Measurements from ENCODE around the gene ADI1.
"Not testable (repeated sequence)": the region's sequence is repeated elsewhere in the genome, so short reads cannot be mapped to it uniquely, and the experiment has no call there.

ADI1 gene

DNA sequence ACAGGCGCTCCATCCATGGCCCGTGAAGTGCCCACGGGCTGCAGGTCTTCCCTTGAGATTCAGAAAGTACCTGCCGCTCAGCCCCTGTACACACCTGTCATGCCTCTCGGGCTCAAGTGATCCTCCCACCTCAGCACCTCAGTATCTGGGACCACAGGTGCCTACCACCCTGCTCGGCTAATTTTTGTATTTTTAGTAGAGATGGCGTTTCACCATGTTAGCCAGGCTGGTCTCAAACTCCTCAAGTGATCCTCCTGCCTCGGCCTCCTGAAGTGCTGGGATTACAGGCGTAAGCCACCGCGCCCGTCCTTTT is 26.9 kb downstream of the ADI1 start:
- DNase-seq, result not testable (repeated sequence)

DNA sequence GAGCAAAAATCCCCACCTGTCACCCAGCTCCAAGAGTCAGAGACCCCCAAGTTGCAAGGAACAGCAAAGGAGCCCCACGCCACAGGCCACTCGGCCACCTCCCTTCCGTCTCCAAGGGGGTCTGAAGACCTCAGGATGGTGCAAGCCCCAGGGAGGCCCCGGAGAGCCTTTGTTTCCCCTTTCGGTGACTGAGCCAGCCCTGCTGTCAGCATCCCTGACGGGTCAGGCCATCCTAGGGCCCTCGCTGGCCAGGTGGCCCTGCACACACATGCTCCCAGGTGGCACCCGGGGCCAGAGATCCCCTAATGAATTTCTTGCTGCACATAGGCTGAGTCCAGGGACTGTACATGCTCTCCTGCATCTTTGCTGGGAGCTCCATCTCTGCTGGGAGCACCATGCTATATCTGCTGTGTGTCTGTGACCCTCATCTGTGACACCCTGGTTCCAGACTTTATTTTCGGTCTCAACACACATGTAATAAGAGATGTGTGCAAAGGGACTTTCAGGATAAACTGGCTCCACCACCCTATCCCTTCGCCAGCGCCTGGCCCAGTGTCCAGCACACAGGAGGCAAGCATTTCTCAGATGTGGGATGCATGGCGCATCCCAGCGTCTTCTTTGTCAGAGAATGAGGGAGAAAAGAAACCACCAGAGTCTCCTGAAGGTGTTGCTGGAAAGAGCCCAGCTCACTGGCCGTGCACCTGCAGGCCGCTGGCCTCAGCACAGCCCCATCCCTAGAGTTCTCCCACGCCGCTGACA is 27.4 kb downstream of the ADI1 start:
- DNase-seq, result peak; percentile 57

DNA sequence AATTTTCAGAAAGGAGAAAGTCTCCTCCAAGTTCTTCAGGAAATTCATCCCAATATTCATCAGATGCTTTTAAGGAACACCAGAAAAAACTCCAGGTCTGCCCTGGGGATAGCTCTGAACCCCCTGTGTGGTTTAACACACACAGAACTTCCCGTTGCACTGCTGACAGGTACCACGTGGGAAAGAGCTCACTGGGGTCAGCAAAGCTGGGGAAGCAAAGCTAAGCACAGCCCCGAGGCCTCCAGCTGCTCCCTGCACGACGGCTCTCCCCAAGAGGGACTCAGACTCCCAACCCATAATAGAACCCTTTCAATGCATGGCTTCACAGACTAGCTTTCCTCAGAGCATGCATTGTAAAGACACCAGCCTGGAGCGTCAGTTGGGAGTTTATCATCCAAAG is 28.0 kb downstream of the ADI1 start:
- DNase-seq, result peak; percentile 10

DNA sequence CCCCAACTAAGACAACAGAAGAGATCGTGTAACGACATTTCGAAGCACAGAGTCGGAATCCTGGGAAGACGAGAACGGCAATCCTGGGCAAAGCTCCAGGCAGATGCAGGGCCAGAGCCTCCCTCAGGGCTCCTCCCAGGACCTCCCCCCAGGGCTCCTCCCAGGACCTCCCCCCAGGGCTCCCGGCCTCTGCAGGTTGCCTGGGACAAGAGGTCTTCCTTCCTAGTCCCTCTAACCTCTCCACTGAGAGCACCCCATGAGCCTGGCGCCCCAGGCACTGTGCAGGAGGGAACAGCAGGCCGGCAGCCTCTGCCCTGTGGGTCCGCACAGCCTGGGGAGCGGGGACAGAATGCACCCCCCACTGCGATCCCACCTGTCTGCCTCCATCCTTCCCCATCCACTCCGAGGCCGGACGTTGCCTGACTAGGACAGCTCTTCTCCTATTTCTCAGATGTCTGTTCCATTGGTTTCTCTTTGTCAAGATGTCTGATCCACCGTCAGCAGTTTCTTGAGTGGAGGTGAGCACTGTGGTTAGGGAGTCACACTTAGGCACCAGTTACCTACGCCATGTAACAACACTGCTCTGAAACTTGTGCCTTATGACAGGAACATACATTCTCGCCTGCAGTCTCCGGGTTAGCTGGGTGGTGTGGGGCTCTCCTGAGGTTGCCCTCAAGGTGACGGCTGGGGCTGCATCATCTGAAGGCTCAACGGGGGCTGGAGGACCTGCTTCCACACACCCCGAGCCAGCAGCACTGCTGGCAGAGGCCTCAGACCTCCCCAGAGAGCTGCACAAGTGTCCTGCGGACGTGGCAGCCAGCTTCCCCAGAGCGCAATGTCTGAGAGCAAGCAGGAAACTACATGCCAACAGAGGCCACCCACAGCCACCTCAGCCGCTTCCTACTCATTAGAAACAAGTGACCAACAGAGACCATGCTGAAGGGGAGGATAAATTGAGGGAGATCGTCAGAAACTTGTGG is 28.9 kb downstream of the ADI1 start:
- DNase-seq, result peak; percentile 43

DNA sequence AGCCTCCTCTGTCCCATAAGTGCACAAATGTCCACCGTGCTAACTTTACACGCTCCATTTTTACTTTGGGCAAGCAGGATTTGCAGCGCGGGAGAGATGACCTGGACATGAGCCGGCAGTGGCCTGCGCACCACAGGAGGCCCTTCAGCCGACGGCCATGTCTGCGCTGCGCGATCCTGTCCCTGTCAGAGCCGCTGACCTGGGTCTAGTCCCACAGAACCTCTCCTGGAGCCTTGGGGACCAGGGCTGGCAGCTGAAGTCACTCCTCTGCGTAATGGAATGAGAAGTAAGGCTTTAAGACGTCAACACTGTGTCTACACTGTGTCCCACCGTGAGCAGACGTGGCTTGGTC is 29.6 kb downstream of the ADI1 start:
- DNase-seq, result no peak

DNA sequence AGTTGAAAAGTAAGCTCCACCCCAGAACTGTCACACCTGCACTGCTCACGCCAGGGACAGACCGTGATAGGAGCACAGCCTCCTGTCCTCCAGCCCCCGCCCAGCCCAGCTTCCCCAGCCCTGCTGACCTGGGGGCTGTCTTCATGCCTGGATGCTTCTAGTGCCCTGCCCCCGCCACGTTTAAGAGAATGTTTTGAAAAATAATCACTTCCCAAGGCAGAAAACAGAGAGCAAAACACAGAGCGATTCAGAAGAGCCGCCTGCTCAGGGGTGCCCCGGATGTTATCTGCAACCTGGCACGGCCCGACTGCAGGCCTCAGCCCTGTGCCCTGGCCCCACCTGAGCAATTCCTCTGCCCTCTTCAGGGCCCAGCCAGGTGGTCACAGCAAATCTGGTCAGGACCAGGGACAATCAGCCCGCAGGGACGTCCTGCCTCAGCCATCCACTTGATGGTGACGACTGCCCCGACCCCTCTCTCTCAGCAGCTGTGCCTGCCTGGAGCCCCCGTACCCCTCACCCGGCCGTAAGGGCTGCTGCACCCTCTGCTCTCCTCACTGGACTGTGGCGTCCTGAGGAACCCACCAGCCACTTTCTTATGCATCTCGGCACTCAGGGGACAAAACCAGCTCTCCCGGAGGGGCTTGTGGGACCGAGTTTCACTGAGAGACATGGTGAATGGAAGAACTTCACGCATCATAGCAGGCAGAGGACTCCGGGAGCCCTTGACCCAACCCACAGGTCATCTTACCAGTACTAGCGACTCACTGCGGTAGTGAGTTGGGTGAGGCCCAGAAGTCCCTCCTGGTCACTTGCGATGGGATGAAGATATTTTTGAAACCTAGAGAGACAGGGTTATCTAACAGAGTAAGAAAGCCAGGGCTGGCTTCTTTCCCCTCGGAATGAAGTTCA is 30.2 kb downstream of the ADI1 start:
- peak; percentile 50 for DNase-seq

DNA sequence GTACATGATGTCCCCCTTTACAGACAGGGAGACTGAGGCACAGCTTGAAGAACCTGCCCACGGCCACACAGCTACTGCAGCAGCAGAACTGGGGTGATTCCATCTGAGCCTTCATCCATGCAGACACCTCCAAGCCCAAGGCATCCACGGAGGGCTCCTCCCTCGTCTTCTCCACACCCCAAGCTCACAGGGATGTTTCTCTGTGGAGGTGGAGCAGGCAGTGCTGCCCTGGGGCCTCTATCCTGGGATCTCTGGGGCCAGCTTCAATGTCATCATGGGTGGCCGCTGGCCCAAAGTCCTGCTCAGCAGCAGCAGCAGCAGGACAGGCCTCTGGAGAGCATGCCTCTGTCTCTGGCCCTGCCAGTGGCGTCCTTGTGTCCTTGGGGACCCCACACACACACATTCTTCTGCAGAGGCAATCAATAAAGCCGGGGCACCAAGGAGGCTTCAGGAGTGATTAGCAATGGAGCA is 31.2 kb downstream of the ADI1 start:
- DNase-seq, result peak; percentile 30

DNA sequence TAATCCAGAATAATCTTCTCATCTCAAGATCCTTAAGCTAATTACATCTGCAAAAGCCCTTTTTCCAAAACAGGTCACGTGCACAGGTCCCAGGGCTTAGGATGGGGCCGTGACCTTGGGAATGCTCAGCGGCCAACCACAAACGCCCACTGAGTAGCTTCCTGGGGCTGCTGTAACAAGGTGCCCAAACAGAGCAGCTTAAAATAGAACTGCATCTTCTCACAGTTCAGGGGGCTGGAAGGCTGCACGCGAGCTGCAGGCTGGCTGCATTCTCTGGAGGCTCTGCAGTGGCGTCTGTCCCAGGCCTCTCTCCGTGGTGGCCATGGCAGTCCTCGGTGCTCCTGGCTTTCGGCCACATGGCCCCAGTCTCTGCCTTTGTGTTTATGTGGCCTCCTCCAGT is 31.9 kb downstream of the ADI1 start:
- DNase-seq, result peak; percentile 27

DNA sequence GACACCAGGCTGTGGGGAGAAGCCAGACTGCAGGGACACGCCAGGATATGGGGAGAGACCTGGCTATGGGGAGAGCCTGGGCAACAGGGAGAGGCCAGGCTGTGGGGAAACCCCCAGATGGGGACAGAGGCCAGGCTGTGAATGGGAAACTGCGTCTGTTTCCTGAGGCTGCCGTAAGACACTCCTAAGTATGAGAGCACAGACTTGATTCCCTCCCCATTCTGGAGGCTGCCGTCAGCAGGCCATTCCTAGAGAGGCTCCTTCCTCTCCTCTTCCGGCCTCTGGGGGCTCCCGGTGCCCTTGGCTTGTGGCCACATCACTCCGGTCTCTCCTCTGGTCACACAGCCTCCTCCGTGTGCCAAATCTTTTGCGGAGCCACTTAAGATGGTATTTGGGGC is 32.3 kb downstream of the ADI1 start:
- DNase-seq, result peak; percentile 43

DNA sequence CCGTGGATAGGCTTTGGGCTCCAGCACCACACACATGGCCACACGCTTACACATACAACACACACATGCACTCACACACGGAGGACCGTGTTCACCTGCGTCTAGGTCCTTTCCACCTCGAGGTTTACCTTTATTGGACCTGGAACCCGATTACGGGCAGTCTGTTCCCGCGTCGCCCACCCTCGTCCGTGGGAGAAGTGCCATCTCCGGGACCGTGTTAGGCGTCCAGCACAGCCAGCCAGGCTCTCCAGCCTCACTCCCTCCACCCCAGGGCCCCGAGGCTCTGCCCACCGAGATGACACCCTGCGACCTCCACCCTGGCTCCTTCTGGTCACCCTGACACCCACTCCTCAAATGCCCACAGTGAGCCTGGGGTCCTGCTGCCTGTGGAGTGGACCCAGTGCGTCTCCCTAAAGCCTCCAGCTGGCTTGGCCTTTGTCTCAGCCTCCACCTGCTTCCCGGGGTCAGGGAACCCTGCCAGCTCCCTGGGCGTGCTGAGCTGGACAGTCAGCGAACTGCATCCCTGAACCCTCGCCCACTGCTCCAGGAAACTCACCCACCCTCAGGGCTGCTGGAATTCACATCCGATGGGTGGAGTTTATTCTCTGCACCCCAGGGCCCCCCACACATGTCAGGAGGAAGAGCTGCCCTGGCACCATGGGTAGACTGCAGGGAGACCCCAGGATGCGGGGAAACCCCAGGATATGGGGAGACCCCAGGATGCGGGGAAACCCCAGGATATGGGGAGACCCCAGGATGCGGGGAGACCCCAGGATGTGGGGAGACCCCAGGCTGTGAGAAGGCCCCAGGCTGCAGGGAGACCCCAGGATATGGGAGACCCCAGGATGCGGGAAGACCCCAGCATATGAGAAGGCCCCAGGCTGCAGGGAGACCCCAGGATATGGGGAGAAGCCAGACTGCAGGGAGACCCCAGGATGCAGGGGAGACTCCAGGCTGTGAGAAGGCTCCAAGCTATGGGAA is 33.0 kb downstream of the ADI1 start:
- DNase-seq, result peak; percentile 56

DNA sequence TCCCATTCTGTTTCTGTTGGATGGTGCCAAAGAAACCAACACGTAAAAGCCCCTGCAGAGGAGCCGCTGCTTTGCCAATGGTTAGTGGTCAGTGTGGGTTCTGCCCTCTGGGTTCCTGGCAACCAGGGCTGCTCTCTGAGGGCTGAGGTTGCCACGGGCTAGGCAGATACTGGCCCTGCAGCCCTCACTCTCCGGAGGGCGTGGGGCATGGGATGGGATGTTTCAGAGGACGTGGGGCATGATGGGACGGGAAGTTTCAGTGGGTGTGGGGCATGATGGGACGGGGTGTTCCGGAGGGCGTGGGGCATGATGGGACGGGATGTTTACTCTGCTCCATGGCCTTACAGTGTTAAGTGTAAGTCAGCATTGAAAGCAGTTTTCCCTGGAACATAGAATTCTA is 34.2 kb downstream of the ADI1 start:
- DNase-seq, result no peak

DNA sequence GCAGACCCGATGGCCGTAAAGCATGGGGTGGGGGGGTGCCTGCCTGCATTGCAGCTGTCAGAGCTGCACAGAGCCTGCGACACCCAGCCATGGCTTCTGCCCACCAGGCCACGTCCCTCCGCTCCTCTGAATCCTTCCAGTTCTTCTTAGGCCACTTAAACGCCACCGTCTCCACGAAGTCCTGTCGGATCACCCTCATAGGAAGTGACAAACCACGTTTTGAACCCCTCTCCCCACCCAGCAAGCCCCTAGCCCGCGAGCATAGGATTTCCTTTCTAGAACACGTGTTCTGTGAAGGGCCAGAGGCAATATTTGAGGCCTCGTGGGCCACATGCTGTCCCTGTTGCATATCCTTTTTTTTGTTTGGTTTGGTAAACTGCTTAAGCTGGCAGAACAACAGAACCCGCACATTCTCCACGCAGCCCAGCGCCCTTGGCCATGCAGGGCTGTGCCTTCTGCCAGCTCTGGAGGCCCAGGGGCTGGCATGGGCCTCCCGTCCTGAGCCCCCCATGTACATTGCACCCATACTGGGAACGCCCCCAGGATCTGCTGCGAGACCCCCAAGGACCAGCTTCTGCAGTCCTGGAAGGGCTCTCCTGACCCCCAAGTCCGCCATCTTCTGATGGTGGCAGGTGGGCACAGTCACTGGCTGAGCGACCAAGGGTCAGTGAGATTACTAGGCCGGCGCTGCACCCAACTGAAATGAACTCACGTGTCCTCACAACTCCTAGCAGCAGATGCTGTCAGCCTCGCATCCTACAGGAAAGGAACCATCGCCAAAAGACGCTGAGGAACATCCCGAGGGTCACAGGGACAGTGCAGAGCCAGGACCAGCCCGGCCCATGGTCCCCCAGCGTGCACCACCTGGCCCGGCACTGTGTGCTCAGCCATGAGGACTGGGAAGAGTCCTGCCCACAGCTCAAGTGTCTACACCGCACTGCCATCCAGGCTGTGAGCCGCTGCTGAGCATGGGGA is 35.1 kb downstream of the ADI1 start:
- DNase-seq, result no peak

DNA sequence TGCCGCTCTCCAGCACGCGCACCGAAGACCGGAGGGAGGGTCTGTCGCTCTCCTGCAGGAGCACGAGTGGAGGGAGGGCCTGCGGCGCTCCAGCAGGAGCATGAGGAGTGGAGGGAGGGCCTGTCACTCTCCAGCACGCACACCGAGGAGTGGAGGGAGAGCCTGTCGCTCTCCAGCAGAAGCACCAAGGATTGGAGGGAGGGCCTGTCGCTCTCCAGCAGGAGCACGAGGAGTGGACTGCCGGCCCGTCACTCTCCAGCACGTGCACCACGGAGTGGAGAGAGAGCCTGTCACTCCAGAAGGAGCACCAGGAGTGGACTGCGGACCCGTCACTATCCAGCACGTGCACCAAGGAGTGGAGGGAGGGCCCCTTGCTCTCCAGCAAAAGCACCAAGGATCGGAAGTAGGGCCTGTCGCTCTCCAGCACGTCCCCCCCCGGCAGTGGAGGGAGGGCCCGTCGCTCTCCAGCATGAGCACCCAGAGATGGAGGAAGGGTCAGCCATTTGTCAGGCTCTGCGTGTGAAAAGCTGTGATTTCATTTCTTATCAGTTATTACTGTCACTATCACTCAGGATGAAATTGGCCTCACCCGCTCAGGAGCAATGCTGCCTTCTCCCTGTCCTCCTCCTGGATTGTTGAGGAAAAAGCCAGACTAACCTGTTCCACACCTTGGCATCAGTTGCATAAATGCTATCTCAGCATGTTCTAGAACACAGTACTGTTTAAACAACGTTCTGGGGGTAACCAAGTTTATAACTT is 35.9 kb downstream of the ADI1 start:
- DNase-seq, result no peak

DNA sequence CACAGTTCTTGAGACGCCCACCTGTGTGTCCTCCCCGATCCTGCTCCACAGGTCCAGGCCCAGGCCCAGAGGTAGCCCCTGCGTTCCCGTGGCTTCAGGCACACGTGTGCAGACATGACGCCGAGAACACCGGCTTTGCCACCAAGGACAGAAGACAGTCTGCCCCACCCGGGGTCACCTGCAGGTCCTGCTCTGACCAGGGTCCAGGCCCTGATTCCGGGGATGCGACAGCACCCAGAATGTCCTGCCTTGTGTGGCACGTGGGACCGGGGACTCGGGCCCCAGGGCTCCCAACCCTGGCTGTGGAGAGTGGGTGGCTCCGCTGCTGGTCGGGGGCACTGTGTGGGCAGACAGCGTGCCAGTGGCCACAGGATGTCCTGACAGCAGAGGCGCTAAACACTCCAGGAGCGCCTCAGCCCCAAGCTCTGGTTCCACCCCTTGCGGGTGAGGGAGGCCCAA is 36.9 kb downstream of the ADI1 start:
- no peak for DNase-seq

DNA sequence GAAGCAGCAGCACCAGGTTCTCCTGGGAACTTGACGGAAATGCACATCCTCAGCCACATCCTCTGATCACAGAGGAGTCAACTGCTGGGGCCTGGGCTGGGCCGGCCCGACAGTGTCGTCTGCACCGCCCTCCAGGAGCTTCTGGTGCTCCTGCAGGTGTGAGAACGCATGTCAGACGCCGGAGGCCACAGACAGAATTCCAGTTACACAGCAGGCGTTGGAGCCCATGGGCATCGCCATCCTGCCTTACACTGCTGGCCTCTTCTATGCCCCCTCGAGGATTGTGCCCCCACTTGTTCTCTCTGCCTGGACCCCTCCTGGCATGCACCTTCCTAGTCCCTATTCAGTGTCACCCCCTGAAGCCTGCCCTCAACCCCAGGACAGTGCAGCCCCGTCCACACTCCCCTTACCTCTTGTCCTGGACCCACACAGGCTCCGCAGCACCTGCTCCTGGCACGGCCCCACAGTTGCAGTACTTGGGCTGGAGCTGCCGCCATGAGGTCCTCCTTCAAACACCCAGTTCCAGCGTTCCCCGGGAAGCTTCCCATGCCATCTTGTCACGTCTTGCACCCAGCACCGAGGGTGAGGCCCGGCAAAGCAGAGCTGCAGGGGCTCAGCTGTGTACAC is 37.5 kb downstream of the ADI1 start:
- no peak for DNase-seq

DNA sequence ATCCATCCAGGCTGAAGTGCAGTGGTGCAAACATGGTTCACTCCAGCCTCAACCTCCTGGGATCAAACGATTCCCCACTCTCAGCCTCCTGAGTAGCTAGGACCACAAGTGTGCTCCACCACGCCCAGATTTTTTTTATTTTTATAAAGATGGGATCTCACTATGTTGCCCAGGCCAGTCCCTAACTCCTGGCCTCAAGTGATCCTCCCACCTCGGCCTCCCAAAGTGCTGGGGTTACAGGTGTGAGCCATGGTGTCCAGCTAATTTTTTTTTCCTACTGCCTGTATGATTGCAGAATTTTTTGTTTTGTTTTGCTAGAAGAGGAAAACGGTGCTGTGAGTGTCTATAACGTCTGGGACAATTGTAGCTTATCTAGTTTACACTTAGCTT is 38.3 kb downstream of the ADI1 start:
- DNase-seq, result no peak

DNA sequence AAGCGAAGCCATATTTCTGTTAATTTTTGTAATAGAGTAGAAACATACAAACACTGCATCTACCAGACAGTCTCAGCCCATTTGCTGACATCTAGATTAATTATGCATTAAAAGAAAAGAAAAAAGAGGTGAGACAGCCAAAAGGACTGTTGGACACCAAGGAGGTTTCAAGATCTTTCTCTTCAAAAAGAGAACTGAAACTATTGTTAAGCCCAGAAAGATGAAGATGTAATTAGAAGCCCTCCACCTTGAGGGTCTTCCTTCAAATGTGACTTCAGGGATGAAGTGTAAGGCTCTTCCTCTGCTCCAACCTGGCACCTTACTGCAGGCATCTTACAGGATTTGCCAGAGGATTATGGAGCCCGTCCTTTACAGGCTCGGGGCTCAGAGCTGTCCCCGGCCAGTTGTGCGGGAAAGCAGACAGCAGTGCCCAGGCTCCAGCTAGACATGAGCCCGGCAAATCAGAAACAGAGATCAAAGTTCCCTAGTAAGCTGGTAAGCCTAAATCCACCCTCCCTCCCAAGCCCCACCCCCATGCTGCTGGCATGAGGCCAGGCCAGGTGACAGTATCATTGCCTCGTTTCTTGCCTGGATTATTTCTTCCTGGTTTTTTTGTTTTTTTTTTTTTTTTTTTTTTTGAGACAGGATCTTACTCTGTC is 38.9 kb downstream of the ADI1 start:
- DNase-seq, result no peak

DNA sequence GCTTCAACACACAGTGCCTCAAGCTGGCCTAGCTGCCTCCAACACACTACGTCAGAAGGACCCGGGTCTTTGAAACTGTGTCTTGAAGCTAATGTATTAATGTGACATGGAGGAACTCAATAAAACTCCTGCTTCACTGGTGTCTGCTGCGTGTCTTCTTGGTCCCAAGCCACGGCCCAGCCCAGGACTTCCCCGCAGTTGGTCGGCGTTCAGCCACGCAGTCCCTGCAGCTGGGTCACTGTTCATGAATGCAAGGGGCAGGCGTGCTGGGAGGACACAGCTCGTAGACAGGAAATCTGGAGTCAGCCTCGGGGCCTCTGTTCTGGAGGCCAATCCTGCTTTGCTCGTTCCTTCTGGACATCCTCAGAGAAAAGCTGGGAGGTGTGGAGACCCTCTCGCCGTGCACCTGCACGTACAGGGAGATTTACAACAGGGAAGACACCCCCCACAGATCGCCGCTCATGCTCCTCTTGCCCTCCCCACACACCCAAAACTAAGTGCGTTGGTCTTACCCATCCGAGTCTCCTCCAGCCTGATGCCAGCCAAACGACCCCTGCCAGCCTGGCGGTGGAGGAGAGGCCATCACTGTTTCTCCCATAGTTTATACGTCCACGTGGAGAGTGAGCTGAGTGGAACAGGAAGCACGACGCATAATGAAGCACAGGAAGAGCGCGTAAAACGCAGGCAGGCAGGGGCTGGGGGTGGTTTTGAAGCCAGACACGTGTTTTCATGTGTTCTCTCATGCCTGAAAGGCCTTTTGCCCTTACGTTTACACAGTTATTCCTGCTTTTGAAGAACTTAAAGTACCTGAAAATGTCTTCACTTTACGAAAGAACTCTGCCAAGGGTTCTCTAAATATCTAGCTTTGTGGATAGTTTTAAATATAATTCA is 39.7 kb downstream of the ADI1 start:
- no peak for DNase-seq
